NCI-H2196 treated with DMSO at 0.1 percent for 48 hours (cell line): ENCODE data around the gene LRP1B.
"Not testable (repeated sequence)": the region's sequence is repeated elsewhere in the genome, so short reads cannot be mapped to it uniquely, and the experiment has no call there.

Experiments used
- DNase-seq: peaks from one replicate; lab custom pipeline; 2025; ENCODE audit not compliant: unreplicated experiment; lab: John Stamatoyannopoulos, UW

LRP1B gene

GRCh38 chr2:140662504-140662903 is 1468.3 kb downstream of the LRP1B start:
- no peak for DNase-seq

DNA sequence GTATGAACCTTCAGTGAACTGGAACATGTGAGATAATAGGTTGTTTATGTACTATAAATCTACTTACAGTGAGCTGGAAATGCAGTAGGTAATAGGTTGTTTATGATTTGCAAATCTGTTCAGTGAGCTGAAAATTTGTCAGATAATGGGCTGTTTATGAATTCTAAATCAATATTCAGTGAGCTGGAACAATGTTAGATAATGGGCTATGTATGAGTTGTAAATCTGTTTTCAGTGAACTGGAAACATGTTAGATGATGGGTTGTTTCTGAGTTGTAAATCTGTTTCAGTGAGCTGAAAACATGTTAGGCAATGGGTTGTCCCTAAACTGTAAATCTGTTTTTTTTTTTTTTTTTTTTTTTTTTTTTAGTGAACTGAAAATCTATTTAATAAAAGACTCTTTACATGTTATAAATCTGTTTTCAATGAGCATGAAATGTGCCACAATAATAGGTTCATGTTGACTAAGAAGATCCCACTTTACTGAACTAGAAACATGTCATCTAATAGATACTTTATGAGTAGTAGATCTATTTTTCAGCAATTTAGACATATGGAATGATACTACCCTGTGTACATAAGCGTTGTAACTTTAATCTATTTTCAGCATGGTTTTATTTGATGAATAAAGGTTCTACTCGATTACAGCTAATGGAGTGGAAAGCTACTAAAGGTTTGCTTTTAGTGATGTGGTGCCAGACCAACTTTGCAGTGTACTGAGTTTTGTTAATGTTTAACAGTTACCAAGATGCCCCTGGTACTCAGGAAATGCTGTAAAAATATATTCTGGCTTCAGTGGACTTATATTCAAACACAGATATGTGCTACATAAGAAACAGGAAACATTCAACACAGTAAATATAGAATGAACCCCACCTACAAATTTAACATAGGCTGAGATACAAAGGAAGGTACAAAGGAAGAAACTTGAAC is 1471.8 kb downstream of the LRP1B start:
- DNase-seq: no peak

GRCh38 chr2:140657657-140658056 is 1473.2 kb downstream of the LRP1B start:
- no peak for DNase-seq

- DNase-seq: no peak
These were observed 1476.3 kb downstream of the LRP1B start for GRCh38 chr2:140654565-140654964.

DNA sequence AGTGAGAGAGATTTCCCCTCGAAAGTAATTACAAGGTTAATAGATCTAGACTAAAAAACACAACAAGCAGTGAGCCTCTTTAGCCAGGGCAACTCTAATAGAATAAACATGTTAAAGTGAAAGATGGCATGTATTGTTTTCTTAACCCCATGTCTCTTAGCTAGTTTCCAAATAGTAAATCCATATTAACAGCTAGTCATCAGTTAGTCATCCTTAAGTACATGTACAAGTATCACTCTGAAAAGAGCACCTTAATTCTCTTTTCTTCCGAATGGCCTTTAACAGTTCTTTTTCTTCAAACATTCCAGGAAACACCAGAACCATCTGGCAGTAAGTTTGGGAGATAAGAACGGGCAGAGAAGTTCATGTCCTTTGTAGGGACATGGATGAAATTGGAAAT is 1480.0 kb downstream of the LRP1B start:
- no peak for DNase-seq

GRCh38 chr2:140650134-140650533 is 1480.7 kb downstream of the LRP1B start:
- not testable (repeated sequence) for DNase-seq

DNA sequence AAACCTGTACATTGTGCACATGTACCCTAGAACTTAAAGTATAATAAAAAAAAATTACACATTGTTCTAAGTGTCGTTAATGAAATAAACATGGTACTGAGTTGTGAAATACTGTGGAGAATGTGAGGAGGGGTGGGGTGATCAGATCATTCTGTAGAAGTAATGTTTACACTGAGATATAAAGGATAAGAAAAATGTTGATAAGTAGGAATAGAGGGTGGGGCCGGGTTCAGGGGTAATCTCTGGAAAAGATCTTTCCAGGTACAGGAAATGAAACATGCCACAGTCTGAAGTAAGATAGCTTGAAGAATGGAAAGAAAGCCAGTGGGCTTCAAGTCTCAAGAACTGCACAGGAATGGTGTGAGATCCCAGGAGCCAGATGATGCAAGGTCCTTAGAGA is 1482.4 kb downstream of the LRP1B start:
- no peak for DNase-seq

DNA sequence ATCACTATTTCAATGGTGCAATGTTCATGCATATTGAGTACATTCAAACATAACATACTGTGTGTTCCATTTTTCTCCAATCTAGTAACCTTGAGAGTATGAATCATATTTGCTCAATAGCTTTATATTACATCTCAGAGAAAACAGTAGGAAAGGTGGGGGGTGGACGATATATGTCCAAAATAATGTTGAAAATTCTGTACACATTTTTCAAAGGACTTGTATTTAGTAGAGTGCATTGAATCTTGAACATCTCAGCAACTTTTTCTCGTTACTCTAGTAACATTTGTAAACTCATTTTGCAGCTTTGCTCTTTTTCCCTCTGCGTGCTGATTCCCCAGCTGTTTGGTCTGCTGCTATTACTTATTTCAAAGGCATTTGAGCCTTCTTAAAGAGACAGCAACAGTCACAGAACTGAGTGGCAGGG is 1487.0 kb downstream of the LRP1B start:
- DNase-seq: no peak

GRCh38 chr2:140641163-140641562 is 1489.7 kb downstream of the LRP1B start:
- no peak for DNase-seq

DNA sequence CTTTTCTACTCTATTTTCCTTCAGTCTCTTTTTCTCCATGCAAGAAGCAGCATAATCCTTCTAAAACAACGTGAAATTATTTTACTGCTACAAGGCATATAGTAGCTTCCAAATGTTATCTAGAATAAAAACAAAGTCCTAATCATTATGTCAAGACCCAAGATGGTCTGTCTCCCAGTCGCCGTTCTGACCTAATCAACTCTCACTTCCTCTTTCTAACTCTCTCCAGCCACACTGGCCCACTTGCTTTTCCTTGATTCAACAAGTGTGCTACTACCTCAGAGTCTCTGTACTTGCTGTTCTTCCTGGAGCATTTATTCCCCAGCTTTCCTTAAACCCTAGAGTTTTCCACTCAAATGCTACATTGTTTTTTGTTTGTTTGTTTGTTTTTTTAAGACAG is 1491.2 kb downstream of the LRP1B start:
- DNase-seq: no peak

GRCh38 chr2:140630557-140630956 is 1500.3 kb downstream of the LRP1B start:
- no peak for DNase-seq

DNA sequence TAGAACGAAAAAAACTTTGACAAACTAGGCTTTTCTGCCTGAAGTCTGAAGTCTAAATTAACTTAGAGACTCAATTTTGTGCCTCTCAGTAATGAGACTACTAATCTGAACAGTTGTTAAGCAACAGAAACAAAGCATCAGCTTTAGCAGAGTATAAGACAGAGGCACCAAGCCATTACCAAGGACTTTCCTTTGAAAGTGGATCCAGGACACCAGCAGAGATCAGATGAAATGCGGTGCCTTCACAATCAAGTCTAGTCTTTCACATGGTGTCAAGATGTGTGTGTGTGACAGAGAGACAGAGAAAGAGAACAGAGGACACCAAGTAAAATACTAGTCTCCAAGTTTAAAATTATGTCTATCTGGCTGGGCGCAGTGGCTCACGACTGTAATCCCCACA is 1502.9 kb downstream of the LRP1B start:
- no peak for DNase-seq

DNA sequence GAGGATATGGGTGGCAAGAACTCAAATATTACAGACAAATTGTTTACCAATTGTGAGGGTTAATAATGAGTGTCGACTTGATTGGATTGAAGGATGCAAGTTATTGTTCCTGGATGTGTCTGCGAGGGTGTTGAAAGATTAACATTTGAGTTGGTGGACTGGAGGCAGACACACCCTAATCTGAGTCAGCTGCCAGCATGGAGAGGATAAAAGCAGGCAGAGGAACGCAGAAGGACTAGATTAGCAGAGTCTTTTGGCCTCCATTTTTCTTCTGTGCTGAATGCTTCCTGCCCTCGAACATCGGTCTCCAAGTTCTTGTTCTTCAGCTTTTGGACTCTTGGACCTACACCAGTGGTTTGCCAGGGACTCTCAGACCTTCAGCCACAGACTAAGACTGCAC is 1503.7 kb downstream of the LRP1B start:
- no peak for DNase-seq

DNA sequence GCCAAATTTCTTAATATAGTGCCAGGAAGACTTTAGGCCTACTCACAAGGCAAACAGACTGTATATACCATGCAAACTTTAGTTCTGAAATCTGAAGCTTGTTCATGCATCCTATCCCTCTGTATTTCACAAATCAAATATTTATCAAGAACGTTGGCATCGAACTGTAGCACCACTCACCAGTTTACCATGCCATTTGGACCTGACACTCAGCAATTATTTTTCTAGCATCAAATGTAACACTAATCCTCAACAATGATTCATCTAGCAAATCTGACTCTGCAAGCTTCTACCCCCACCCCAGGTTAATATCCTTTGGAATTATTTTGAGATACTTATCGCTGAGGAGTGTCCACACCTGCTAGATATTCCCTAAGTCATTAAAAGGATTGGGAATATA is 1506.6 kb downstream of the LRP1B start:
- DNase-seq: no peak

DNA sequence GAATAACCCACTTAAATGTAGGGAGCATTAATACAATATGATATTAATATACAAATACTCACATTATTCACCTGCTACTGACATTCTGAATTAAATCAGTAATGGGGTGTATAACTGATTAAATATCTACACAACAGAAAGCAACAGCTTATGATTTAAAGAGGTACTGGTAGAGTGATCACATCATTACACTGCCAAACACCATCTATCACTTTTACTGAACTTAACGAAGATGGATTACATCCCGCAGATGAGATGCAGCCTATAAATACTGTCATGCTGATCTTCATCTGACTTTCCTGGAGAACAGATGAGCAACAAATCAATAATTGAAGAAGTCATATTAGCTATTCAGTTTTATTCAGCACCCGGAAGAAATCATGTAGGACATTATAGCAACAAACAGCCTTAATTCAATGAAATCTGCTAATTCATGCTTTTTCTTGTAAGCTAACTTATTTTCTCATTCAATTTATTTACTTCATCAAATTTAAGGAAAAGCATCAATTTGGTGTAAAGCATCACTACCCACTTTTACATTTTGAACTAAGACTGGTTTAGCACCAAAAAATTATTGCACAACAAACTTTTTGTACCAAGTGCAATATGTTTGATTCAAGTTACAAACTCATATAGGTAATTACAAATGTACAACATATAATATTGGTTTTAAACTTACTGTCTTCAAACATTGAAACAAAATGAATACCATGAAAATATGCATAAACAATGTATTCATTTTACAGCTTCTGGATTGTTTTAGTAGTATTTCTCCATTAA is 1509.0 kb downstream of the LRP1B start:
- DNase-seq: no peak

DNA sequence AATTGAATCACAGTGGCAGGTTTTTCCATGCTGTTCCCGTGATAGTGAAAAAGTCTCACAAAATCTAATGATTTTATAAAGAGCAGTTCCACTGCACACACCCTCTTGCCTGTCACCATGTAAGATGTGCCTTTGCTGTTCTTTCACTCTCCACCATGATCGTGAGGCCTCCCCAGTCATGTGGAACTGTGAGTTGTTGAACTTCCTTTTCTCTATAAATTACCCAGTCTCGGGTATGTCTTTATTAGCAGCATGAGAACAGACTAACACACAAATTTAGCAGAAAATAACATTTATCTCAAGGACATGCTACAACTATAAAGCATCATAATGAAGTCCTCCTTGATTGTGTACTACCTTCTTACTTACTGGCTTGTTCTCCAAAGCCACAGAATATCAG is 1526.0 kb downstream of the LRP1B start:
- DNase-seq: no peak

- DNase-seq: no peak
These were observed 1526.7 kb downstream of the LRP1B start for GRCh38 chr2:140604096-140604495.

GRCh38 chr2:140603416-140603815 is 1527.4 kb downstream of the LRP1B start:
- no peak for DNase-seq

DNA sequence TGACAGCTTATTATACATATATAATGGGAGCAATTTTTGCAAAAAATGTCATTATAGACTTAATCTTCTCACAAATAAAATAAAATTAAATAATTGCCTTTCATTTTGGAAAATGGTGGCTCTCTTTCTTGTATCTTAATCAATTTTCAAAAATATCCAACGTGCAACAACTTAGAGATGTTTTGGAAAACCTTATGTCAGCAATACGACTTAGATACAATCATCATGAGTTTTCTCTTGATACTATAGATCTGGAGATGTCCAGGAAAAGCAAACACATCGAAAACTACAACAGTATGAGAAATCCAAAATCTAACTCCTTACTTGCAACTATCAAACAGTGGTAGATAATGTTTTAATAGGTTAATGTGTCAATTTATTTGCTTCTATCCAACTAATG is 1529.0 kb downstream of the LRP1B start:
- no peak for DNase-seq

DNA sequence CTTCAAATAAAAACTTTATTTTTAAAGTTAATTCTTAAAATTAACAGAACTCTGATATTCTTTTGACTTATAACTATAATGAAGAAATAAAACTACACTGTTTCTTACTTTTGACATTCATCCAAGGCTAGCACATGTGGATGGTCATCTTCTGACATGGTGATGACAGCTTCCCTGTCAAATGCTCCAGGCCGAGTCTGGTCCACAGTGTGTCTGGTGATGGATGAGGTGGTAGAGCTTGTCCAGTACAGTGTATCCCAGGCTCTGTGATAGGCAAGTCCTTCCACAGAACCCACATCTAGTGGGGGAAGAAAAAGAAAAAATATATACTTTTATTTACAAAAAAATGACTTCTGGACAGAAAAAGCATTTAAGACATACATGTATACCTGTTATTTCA is 1529.5 kb downstream of the LRP1B start:
- DNase-seq: no peak

- no peak for DNase-seq
These were observed 1530.7 kb downstream of the LRP1B start for GRCh38 chr2:140600116-140600515.

- DNase-seq: no peak
These were observed 1533.0 kb downstream of the LRP1B start for GRCh38 chr2:140597836-140598235.
